IMR-90 (cell line): Measurements from ENCODE around the gene MUC5B. TPM values are rescaled to one million over a fixed set of nuclear protein-coding genes. Genes with fewer than 3 reads are reported as not detected.

ENCODE experiments used
- ATAC-seq: fragments of 200-7000 bp; cut with Tn5 transposase; 2 replicates; pipeline ENCODE4 v1.9.1; 2020; ENCODE audit warnings: low read depth, mild to moderate bottlenecking, moderate library complexity
- BruUV-seq: library from RNA; stranded (reverse); fragments of 400-500 nt; replicated peaks from 2 replicates; lab custom pipeline; 2021; lab: Mats Ljungman, UMichigan
- CTCF ChIA-PET: fragments of 300-600 bp; formaldehyde crosslinking; extraction: SDS; loops from one replicate; lab custom pipeline; 2021; ENCODE audit warnings: antibody characterized with exemption; lab: Yijun Ruan, JAX
- POLR2A ChIA-PET: fragments of 300-600 bp; sonication (Branson Sonifier 250); formaldehyde crosslinking; loops from one replicate; lab custom pipeline; 2022; ENCODE audit warnings: antibody characterized with exemption; ENCODE audit not compliant: unreplicated experiment; lab: Charles Lee
- DNase-seq: peaks from one replicate; pipeline ENCODE4 v3.0.0; 2013
- H2AFZ ChIP-seq: replicated peaks from 2 replicates; pipeline ENCODE3; 2013; ENCODE audit warnings: low read length, mild to moderate bottlenecking; ENCODE audit not compliant: poor library complexity
- H2AK5ac ChIP-seq: 2 replicates; pipeline ENCODE4 v1.6.1; 2013; ENCODE audit warnings: low read depth, low read length, inconsistent platforms
- H2AK9ac ChIP-seq: replicated peaks from 2 replicates; pipeline ENCODE3; 2013; ENCODE audit warnings: mild to moderate bottlenecking, low read depth, low read length, moderate library complexity; ENCODE audit not compliant: poor library complexity
- H2BK120ac ChIP-seq: 2 replicates; pipeline ENCODE4 v1.6.1; 2013; ENCODE audit warnings: low read depth, low read length, inconsistent platforms
- H2BK15ac ChIP-seq: 3 replicates; pipeline ENCODE4 v1.6.1; 2013; ENCODE audit warnings: low read depth, low read length, inconsistent platforms
- H2BK20ac ChIP-seq: 2 replicates; pipeline ENCODE4 v1.6.1; 2013; ENCODE audit warnings: low read depth, mild to moderate bottlenecking, inconsistent platforms, low read length, moderate library complexity
- H2BK5ac ChIP-seq: 2 replicates; pipeline ENCODE4 v1.6.1; 2013; ENCODE audit warnings: mild to moderate bottlenecking, low read depth, low read length, inconsistent platforms; ENCODE audit not compliant: poor library complexity, severe bottlenecking
- H3K14ac ChIP-seq: replicated peaks from 2 replicates; pipeline ENCODE4 v1.6.1; 2013; ENCODE audit warnings: low read depth, low read length, inconsistent platforms
- H3K18ac ChIP-seq: 2 replicates; pipeline ENCODE4 v1.6.1; 2013; ENCODE audit warnings: low read depth, low read length, control low read depth
- H3K23ac ChIP-seq: 2 replicates; pipeline ENCODE4 v1.6.1; 2013; ENCODE audit warnings: low read depth, low read length, inconsistent platforms
- H3K27ac ChIP-seq: 2 replicates; pipeline ENCODE4 v1.5.1; 2013; ENCODE audit warnings: mild to moderate bottlenecking, control low read depth, low read length; ENCODE audit not compliant: insufficient read depth
- H3K27me3 ChIP-seq: 2 replicates; pipeline ENCODE4 v1.6.1; 2013; ENCODE audit warnings: low read length; ENCODE audit not compliant: control insufficient read depth, insufficient read depth
- H3K36me3 ChIP-seq: 2 replicates; pipeline ENCODE4 v1.6.1; 2013; ENCODE audit warnings: low read length, mixed read lengths; ENCODE audit not compliant: control insufficient read depth, insufficient read depth
- H3K4ac ChIP-seq: 2 replicates; pipeline ENCODE4 v1.6.1; 2013; ENCODE audit warnings: low read depth, low read length, inconsistent platforms
- H3K4me1 ChIP-seq: 2 replicates; pipeline ENCODE4 v1.6.1; 2013; ENCODE audit warnings: low read length, mixed read lengths; ENCODE audit not compliant: control insufficient read depth, insufficient read depth
- H3K4me2 ChIP-seq: 2 replicates; pipeline ENCODE4 v1.6.1; 2013; ENCODE audit warnings: low read depth, mild to moderate bottlenecking, control low read depth, low read length, moderate library complexity
- H3K4me3 ChIP-seq: 2 replicates; pipeline ENCODE4 v1.5.1; 2013; ENCODE audit warnings: low read depth, mild to moderate bottlenecking, control low read depth, low read length, moderate library complexity; ENCODE audit not compliant: insufficient read depth
- H3K56ac ChIP-seq: 2 replicates; pipeline ENCODE4 v1.6.1; 2013; ENCODE audit warnings: low read length, inconsistent platforms; ENCODE audit not compliant: insufficient read depth; ENCODE audit errors: extremely low read depth
- H3K79me1 ChIP-seq, 2 experiments: 2 replicates each; pipeline ENCODE4 v1.6.1; 2013; ENCODE audit warnings: low read length in 2 of 2, inconsistent platforms in 1 of 2, low read depth in 1 of 2
- H3K9ac ChIP-seq: 2 replicates; pipeline ENCODE4 v1.6.1; 2013; ENCODE audit warnings: low read depth, low read length, control low read depth
- H3K9me1 ChIP-seq: 2 replicates; pipeline ENCODE4 v1.6.1; 2013; ENCODE audit warnings: low read length, inconsistent platforms; ENCODE audit not compliant: insufficient read depth
- H3K9me3 ChIP-seq: 2 replicates; pipeline ENCODE4 v1.6.1; 2013; ENCODE audit warnings: low read length; ENCODE audit not compliant: control insufficient read depth, insufficient read depth
- H4K20me1 ChIP-seq: 2 replicates; pipeline ENCODE4 v1.6.1; 2013; ENCODE audit warnings: low read length, inconsistent platforms; ENCODE audit not compliant: insufficient read depth
- H4K5ac ChIP-seq: 2 replicates; pipeline ENCODE4 v1.6.1; 2013; ENCODE audit warnings: mild to moderate bottlenecking, low read depth, low read length, control low read depth
- H4K8ac ChIP-seq, 2 experiments: 2 replicates each; pipeline ENCODE4 v1.6.1; 2013; ENCODE audit warnings: low read depth in 2 of 2, low read length in 2 of 2, control low read depth in 1 of 2, inconsistent platforms in 1 of 2
- H4K91ac ChIP-seq: 2 replicates; pipeline ENCODE4 v1.6.1; 2013; ENCODE audit warnings: low read depth, low read length, inconsistent platforms; ENCODE audit not compliant: insufficient read depth
- BHLHE40 ChIP-seq: fragments of 150-350 bp; IDR thresholded peaks from 2 replicates; pipeline ENCODE4 v1.6.1; 2016; ENCODE audit warnings: mild to moderate bottlenecking, low read depth, low read length
- CEBPB ChIP-seq: IDR thresholded peaks from 2 replicates; pipeline ENCODE4 v1.6.1; 2012; ENCODE audit warnings: low read depth, low read length, improper control_type of control experiment
- CHD1 ChIP-seq: IDR thresholded peaks from 2 replicates; pipeline ENCODE4 v1.6.1; 2012; ENCODE audit warnings: low read depth, low read length, improper control_type of control experiment
- CTCF ChIP-seq: conservative IDR thresholded peaks from 2 replicates; pipeline ENCODE4 v1.5.1; 2012; ENCODE audit warnings: mild to moderate bottlenecking, low read depth, low read length, improper control_type of control experiment
- FOS ChIP-seq: fragments of 150-350 bp; IDR thresholded peaks from 2 replicates; pipeline ENCODE4 v1.6.1; 2016; ENCODE audit warnings: low read depth, low read length
- MAFK ChIP-seq: IDR thresholded peaks from 2 replicates; pipeline ENCODE4 v1.6.1; 2012; ENCODE audit warnings: low read depth, low read length, improper control_type of control experiment
- MXI1 ChIP-seq: IDR thresholded peaks from 2 replicates; pipeline ENCODE4 v1.6.1; 2012; ENCODE audit warnings: low read depth, mild to moderate bottlenecking, low read length, moderate library complexity, borderline replicate concordance
- NFE2L2 ChIP-seq: fragments of 150-350 bp; IDR thresholded peaks from 2 replicates; pipeline ENCODE4 v1.6.1; 2016; ENCODE audit warnings: low read depth, mild to moderate bottlenecking, low read length
- POLR2A ChIP-seq: IDR thresholded peaks from 2 replicates; pipeline ENCODE4 v1.6.1; 2012; ENCODE audit warnings: mild to moderate bottlenecking, low read depth, low read length
- RAD21 ChIP-seq: IDR thresholded peaks from 2 replicates; pipeline ENCODE4 v1.6.1; 2012; ENCODE audit warnings: low read length, improper control_type of control experiment
- RCOR1 ChIP-seq: IDR thresholded peaks from 2 replicates; pipeline ENCODE4 v1.6.1; 2012; ENCODE audit warnings: mild to moderate bottlenecking, low read length, improper control_type of control experiment; ENCODE audit not compliant: insufficient replicate concordance
- RFX5 ChIP-seq: IDR thresholded peaks from 2 replicates; pipeline ENCODE4 v1.8.0; 2012; ENCODE audit warnings: low read depth, mild to moderate bottlenecking, low read length, moderate library complexity
- SMC3 ChIP-seq: fragments of 150-350 bp; IDR thresholded peaks from 2 replicates; pipeline ENCODE4 v1.6.1; 2016; ENCODE audit warnings: low read depth, mild to moderate bottlenecking, antibody characterized with exemption, low read length, moderate library complexity
- USF2 ChIP-seq: fragments of 150-350 bp; IDR thresholded peaks from 2 replicates; pipeline ENCODE4 v1.6.1; 2017; ENCODE audit warnings: mild to moderate bottlenecking, antibody characterized with exemption, low read length, low read depth
- WGBS, 2 experiments: methylation state at CpG; one replicate each; pipeline versions ENCODE4 v1.1.5 to v1.1.7; 2013; ENCODE audit warnings: missing lambda C conversion rate in 2 of 2; ENCODE audit not compliant: insufficient read length in 1 of 2; ENCODE audit errors: extremely low coverage in 2 of 2; 5-methylcytosine and 5-hydroxymethylcytosine counted together
- dilution Hi-C: fragments of 300-500 bp; cut with HindIII; formaldehyde crosslinking; loops from one replicate; pipeline ENCODE4 v1.14.3; 2018; ENCODE audit warnings: low sequenced_read_pairs; ENCODE audit not compliant: unreplicated experiment
- in situ Hi-C: fragments of 300-500 bp; cut with MboI; formaldehyde crosslinking; loops from 3 replicates; pipeline ENCODE4 v1.14.3; 2019; ENCODE audit warnings: low sequenced_read_pairs, inconsistent platforms, mixed read lengths
- intact Hi-C: fragments of 100-400 bp; cut with micrococcal nuclease; formaldehyde crosslinking; loops from 2 replicates; pipeline ENCODE4 v1.10.0; 2022
- polyA plus RNA-seq, 3 experiments: library from polyadenylated mRNA; depleted of rRNA; stranded (reverse); fragments of >200 nt; gene quantifications; 2 replicates each; pipeline ENCODE4 v1.2.3, GENCODE V29; 2012; ENCODE audit warnings: low replicate concordance in 1 of 3
- total RNA-seq: library from RNA; depleted of rRNA; stranded (reverse); fragments of >200 nt; gene quantifications from 2 replicates; pipeline ENCODE4 v1.2.3, GENCODE V29; 2012
- TF ChIP-seq, protein P1 (sequence below): fragments of 150-350 bp; IDR thresholded peaks from 2 replicates; pipeline ENCODE4 v1.6.1; 2016; ENCODE audit warnings: low read depth, mild to moderate bottlenecking, low read length, moderate library complexity, borderline replicate concordance

The MUC5B gene
- total and polyA plus RNA-seq, 2 of the 4 experiments (the other 2 are of a cell fraction) = not detected

DNA sequence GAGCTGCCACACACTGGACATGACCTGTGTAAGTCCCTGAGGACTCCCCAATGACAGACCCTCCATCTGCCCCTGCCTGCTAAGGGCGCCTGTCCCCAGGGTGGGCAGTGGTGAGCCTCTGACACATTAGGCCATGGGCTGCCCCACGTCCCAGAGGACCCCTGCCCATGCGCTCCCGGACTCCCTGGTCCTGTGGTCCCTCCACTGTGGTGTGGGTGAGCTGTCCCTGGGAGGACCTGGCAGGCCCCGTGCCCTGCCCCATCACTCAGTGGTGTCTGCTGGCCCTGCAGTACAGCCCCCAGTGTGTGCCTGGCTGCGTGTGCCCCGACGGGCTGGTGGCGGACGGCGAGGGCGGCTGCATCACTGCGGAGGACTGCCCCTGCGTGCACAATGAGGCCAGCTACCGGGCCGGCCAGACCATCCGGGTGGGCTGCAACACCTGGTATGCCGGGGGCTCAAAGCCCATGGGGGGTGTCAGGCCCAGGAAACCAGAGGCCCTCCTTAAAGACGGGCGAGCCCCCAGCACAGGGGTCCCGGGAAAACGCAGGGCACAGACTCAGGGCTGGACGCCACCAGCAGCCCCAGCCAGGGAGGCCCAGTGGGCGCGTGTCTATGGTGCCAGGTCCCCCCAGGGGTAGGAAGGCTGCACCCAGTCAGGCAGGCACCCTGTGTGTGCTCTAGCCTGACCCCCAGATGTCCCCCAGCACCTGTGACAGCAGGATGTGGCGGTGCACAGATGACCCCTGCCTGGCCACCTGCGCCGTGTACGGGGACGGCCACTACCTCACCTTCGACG lies 46.4 kb upstream of the MUC5B start:
- Histone ChIP-seq H2BK120ac (no peak overlapping the region), H3K14ac (no peak overlapping the region), H3K4me3 (no peak overlapping the region), H2BK15ac (no peak overlapping the region), H3K4ac (no peak overlapping the region), H3K27ac (no peak overlapping the region), H3K4me1 (no peaks in the 10 kb centered on the region), H4K5ac (no peak overlapping the region), H3K23ac (no peak overlapping the region), H2AFZ (no peak overlapping the region), H3K9ac (no peak overlapping the region), H4K91ac (no peak overlapping the region), H3K56ac (no peak overlapping the region), H2AK9ac (no peak overlapping the region), H4K8ac (no peak overlapping the region), H4K20me1 (no peaks in the 10 kb centered on the region), H2BK5ac (no peak overlapping the region), H3K9me1 (no peaks in the 10 kb centered on the region), H3K27me3 (no peaks in the 10 kb centered on the region), H3K36me3 (no peaks in the 10 kb centered on the region), H2BK20ac (no peak overlapping the region), H2AK5ac (no peak overlapping the region), H3K79me1 (no peaks in the 10 kb centered on the region), H3K9me3 (peaks cover 2% of the 10 kb centered on the region; the same call in 1 of the 2 replicates), H3K18ac (no peak overlapping the region), H3K4me2 (no peak overlapping the region)
- no peak for TF ChIP-seq CEBPB
- no peak for TF ChIP-seq POLR2A
- TF ChIP-seq RCOR1 = no peak
- TF ChIP-seq CTCF = no peak
- no peak for TF ChIP-seq MAFK
- no peak for TF ChIP-seq BHLHE40
- TF ChIP-seq RAD21 = no peak
- TF ChIP-seq, protein P1, sequence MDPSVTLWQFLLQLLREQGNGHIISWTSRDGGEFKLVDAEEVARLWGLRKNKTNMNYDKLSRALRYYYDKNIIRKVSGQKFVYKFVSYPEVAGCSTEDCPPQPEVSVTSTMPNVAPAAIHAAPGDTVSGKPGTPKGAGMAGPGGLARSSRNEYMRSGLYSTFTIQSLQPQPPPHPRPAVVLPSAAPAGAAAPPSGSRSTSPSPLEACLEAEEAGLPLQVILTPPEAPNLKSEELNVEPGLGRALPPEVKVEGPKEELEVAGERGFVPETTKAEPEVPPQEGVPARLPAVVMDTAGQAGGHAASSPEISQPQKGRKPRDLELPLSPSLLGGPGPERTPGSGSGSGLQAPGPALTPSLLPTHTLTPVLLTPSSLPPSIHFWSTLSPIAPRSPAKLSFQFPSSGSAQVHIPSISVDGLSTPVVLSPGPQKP = no peak
- no peak for TF ChIP-seq NFE2L2
- no peak for TF ChIP-seq SMC3
- no peak for TF ChIP-seq USF2
- no peak for TF ChIP-seq MXI1
- TF ChIP-seq RFX5 = no peak
- TF ChIP-seq FOS = no peak
- no peak for TF ChIP-seq CHD1
- dilution Hi-C loops = no loop called here
- WGBS, 2 experiments = 88% methylated on average over 23 of the region's 32 CpGs; no CpG with 5 or more reads in 1 of the 2 experiments
- in situ Hi-C loops = no loop called here
- DNase-seq = no peak
- ATAC-seq = no peak
- BruUV-seq = no TSS peak
- ChIA-PET CTCF (no interaction called here), POLR2A (no interaction called here)
- intact Hi-C loops = no loop called here
